ENCODE results near the gene AHRR. TPM values are rescaled to one million over a fixed set of nuclear protein-coding genes. Genes with fewer than 3 reads are reported as not detected.
"Not testable (repeated sequence)": the region's sequence is repeated elsewhere in the genome, so short reads cannot be mapped to it uniquely, and the experiment has no call there.

The AHRR gene
- 74.8 and 106 TPM in 2 replicates for total RNA-seq
- polyA plus RNA-seq (2012): 16.9 TPM

DNA sequence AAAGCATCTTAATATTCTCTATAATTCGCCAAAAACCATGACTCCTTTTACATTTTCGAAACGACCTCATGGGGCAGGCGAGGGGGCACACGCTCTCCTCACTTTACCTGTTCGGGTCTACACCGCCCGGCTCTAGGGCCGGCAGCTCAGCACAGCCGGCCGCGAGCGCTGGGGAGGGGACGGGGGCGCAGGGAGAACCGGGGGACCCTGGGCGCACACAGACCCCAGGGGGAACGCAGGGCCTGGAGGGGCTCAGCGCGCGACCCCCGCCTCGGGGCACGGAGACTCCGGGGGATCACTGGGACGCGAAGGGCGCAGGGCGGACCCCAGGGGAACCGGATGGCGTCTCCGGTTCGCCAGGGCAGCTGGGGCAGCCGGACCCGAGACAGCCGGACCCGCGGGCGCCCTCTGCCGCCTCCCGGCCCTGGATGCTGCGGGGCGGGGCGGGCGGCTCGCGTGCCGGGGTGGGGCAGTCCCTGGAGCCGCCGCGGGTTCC, at the start of gene AHRR:
AHRR (plus strand) TSS at position 485 of the 496 bp plus-strand sequence. CDS start 22,189 bp downstream, outside the sequence.
- DNase-seq (ENCODE audit: low read depth): peak; percentile 85

DNA sequence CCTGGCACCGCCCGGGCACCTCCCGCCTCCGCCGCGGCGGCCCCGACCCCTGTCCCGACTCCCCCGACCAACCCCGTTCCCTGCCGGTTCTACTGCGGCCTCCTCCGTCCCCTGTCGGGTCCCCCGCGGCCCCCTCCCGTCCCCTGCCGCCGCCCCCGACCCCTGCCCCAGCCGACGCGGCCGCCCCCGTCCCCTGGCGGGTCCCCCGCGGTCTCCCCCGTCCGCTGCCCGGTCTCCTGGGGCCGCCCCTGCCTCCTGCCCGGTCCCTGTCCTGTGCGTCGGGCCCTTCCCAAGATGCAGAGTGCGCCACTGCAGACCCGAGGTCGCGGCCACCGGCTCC, 49.7 kb upstream of the AHRR start:
- not testable (repeated sequence) for DNase-seq (ENCODE audit: low read depth)

GRCh38 chr5:273091-273490, 48.4 kb upstream of the AHRR start:
- DNase-seq (ENCODE audit: low read depth): not testable (repeated sequence)

DNA sequence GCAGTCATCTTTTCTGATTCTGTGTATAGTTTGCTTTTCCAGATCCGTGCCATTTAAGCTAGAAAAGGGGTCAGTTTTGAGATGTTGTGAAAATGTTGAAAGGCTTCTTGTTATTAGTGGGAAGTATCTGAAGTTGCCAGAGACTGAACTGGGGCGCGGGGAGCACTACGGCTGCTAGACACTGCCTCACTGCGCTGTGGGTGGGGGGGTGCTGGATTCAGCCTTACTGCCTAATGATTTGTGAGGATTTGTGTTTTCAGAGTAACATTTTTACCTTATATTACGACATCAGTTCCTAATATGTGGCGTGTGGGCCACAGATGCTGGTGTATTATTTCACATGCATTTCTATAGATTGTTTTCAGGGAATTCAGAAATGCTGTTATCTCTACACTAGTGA, 48.0 kb upstream of the AHRR start:
- not testable (repeated sequence) for DNase-seq (ENCODE audit: low read depth)

DNA sequence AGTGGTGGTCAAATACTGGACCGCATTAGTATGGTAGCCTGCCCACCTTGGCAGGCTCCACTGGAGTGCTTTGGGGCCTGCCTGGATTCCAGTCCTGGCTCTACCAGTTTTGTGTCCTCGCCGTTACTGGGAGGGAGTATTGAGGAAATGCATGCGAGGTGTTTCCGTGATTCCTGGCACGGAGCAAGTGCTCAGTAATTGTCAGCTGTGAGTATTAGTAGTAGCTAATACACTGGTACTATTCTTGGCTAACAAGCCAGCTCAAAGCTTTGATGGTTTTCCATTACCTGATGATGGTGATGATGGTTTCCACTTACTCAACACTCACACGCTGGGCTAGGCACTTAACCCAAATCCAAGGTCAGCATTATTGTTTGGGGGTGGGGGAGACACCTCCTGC, 47.2 kb upstream of the AHRR start:
- not testable (repeated sequence) for DNase-seq (ENCODE audit: low read depth)

GRCh38 chr5:278646-279045, 42.9 kb upstream of the AHRR start:
- DNase-seq (ENCODE audit: low read depth): no peak

DNA sequence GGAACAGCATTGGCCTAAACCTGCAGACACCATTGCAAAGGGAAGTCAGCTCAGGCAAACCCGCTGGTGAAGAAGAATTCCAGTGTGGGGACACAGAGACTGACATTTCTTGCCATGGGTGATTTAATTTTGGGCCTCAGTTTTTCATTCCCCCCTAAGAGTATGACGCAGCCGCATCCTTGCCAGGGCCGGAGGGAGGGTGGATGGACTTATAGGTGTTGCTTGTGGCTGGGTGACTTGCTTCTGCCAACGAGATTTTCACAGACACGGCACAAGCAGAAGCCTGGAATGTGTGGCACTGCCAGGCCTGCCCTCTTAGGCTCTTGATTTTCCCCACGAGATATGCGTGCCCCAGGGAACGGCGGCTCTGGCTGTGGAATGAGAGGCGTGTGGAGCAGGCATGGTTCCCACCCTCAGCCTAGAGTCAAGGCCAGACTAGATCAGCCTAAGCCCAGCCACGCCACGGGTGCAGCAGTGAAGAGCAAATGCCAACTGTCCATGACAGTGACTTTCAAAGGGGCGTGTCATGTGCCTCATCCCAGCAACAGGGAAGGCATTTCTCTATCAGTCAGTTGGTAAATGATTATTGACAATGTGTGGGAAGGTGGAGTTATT, 42.4 kb upstream of the AHRR start:
- peak; percentile 66 for DNase-seq (ENCODE audit: low read depth)

- no peak for DNase-seq (ENCODE audit: low read depth)
These were observed 35.4 kb upstream of the AHRR start for GRCh38 chr5:285991-286557.

DNA sequence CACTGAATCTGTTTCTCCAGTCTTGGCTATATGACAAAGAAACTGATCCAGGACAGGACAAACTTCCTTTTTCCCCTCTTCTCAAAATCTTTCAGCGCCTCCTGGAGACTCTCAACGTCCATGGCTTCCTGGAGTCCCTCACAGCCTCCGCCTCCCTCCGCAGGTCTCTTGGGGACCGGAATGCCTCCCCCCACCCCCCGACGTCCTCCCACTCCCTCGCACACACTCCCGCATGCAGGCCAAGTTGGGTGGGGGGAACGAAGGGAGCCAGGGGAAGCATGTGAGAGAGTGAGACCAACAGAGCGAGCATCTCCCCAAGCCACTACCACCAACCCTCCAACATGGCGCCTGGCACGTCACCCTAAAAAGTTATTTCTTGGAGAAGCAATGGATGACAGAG, 31.3 kb upstream of the AHRR start:
- not testable (repeated sequence) for DNase-seq (ENCODE audit: low read depth)

DNA sequence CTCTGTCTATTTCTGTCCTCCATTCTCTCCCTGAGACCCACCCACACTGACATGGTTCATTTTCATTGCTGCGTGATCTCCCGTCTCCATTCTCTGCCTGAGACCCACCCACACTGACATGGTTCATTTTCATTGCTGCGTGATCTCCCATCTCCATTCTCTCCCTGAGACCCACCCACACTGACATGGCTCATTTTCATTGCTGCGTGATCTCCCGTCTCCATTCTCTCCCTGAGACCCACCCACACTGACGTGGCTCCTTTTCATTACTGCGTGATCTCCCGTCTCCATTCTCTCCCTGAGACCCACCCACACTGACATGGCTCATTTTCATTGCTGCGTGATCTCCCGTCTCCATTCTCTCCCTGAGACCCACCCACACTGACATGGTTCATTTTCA, 30.2 kb upstream of the AHRR start:
- not testable (repeated sequence) for DNase-seq (ENCODE audit: low read depth)

DNA sequence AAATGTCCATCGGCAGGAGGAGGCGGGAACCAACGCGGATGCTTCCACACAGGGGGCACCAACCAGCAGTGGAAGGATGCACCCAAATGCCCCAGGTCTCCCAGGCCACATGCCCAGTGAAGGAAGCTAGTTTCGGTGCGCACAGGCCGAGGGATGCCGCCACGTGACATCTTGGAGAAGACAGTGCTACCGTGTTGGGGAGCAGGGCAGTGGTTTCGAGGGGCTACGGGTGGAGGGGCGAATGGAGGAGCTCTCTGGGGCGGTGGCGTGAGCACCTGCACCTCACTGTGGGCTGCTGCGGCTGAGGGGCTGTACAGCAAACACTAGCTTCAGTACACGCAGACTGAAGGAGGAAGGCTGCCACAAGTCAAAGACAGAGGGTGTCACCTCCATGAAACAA, 26.7 kb upstream of the AHRR start:
- DNase-seq (ENCODE audit: low read depth): not testable (repeated sequence)

DNA sequence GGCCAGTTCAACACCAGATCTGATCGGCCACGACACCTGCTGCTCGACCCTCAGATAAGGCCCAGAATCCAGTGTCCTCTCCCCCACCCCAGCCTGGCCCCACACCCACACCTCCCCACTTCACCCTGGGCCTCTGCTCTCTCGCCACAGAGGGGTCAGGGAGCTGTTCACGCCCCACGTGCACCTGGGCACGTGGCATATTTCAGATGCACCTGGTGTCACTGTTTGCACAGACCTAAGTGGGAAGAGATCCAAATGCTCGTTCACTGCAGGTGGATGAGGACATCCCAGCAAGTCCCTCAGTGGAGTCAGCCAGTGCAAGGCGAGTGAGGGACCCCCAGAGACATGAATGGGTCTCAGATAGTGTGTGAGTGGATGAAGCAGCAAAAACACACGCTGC, 25.3 kb upstream of the AHRR start:
- not testable (repeated sequence) for DNase-seq (ENCODE audit: low read depth)

- DNase-seq (ENCODE audit: low read depth): peak; percentile 79
These were observed 24.6 kb upstream of the AHRR start for GRCh38 chr5:296954-297353.

GRCh38 chr5:297448-297847, 24.1 kb upstream of the AHRR start:
- DNase-seq (ENCODE audit: low read depth): peak; percentile 78

DNA sequence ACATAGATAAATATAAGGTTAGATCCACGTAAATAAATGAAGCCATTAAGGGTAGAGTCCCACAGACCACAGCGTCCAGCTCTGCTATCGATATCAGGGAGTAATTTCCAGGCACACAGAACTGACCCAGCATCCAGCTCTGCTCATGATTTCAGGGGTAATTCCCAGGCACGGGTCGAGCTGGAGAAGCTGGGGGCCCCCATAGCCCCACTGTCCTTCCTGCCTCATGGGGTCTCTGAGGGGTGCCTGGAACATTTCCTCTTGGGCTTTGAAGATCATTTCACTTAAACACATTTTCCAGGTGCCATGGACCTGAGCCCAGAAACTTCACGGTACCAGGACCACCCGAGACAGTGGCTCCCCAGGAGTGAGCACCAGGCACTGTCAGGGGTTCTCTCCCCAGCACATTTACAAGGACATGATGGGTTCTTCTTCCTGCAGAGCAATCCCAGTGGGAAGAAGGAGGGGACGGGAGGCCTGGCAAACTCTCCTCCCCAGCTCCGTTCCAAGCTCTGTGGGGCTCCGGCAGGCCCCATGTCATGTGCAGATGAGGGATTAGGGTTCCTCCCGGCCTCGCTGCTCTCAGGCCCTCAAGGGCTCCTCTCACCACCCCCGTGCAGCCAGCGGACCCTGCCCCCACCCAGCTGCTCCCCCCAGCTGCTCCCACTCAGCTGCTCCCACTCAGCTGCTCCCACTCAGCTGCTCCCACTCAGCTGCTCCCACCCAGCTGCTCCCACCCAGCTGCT, 23.4 kb upstream of the AHRR start:
- DNase-seq (ENCODE audit: low read depth): not testable (repeated sequence)

- DNase-seq (ENCODE audit: low read depth): no peak
These were observed 22.8 kb upstream of the AHRR start for GRCh38 chr5:298737-299125.

- DNase-seq (ENCODE audit: low read depth): not testable (repeated sequence)
These were observed 21.6 kb upstream of the AHRR start for GRCh38 chr5:299921-300320.

GRCh38 chr5:300691-301435, 20.7 kb upstream of the AHRR start:
- DNase-seq (ENCODE audit: low read depth): not testable (repeated sequence)

- peak; percentile 87 for DNase-seq (ENCODE audit: low read depth)
These were observed 19.1 kb upstream of the AHRR start for GRCh38 chr5:302416-302815.

DNA sequence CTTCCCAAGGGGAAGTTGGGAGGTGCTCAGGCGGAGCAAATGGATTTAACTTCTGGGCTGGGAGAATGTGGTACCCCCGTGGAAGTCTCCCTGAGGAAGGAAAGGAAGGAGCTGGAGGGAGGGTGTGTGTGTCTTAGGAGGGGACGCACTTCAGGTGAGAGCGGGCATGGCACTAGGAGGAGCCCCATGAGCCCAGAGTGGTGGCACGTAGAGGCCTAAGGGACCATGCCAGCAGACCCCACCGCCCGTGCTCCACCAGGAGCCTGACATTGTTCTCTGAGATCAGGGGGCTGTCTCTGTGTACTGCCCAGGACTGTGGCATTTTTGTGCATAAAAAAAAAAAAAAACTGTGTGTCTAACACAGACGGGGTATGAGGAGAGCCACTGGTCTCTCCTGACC, 18.5 kb upstream of the AHRR start:
- no peak for DNase-seq (ENCODE audit: low read depth)

DNA sequence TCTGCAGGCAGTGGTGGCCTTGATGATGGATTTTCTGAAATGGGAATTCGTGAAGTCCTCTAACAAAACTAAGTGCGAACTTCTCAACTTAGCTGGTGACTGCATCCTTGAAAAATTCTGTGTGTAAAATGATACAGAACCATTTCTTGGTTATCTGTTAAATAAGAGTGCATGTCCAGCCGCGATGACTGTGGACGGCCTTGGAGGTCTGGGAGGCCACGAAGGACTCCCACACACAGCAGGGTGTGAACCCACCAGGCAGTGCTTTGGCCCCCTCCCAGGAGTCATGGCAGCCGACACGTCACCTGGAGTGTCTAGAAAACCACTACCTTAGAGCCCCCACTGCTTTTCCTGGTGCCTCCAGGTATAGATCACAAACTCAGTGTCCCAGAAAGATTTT, 17.8 kb upstream of the AHRR start:
- not testable (repeated sequence) for DNase-seq (ENCODE audit: low read depth)

DNA sequence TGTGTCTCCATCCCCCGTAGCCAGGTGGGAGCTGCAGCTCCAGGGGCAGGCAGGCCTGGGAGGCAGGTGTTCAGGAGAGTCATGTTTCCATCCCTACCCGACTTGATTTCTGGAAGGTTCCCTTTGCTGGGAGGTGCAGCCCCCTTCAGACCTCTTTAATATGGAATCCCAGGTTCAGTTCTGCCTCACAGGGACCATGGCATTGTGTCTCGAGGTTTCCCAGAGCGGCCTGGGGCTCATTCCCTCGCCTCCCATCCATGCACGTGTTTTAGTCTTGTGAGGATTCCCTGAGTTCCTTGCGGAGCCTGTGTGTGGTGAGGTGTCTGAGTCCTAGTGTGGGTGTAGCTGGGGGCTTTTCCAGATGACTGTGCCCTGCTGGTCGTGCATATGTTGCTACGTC, 16.5 kb upstream of the AHRR start:
- DNase-seq (ENCODE audit: low read depth): no peak

Measured in myocyte (in vitro differentiated cells).